OCI-LY3 (cell line): ENCODE measurements around the gene CREG1.

Experiments used
- EZH2phosphoT487 ChIP-seq: fragments of 200-600 bp; shearing (Covaris generic); IDR thresholded peaks from 2 replicates; pipeline ENCODE4 v1.6.1; 2018; ENCODE audit warnings: antibody characterized with exemption, mixed run types, low read depth
- TF ChIP-seq, protein P1 (sequence below): fragments of 200-600, 300-600 bp; sonication (generic); IDR thresholded peaks from 2 replicates; pipeline ENCODE4 v1.5.1; 2014; ENCODE audit warnings: antibody characterized with exemption, low read length, low read depth

DNA sequence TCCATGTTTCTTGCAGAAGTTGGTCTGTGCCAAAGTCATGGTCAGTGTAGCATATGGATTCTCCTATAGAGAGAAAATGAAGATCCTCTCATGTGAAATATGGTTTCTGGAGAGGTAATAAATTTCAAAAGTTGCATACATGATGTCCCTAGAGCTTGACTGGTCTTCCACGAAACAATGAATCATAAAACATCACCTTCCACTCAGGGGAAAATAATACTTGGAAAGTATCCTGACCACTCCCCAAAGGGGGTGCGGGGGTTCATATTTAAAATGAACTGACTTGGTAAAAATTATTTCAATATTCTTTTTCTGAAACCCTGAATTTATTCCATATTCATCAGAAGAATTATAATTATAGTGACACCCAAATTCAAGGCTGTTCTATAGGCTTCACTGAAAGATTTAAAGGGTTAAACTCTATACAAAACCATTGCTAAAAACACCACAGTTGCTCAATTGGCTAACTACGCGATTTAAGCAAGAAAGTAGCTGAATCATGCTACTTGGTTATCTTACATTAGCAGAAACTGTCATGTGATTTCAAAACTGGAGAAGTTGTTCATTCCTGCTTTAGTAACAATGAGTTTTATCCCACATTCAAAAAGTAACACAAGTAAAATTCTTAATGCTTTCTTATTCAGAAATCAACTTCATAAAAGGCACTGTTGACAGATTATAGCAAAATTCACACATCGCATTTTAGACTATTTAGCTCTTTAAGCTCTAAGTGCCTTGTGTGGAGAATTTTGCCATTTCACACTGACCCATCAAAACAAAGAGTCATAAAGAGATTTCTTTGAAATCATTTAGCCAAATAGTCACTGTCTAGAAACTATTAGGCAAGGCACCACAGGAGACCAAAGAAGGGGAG lies 5.3 kb downstream of the CREG1 start:
- TF ChIP-seq, protein P1, sequence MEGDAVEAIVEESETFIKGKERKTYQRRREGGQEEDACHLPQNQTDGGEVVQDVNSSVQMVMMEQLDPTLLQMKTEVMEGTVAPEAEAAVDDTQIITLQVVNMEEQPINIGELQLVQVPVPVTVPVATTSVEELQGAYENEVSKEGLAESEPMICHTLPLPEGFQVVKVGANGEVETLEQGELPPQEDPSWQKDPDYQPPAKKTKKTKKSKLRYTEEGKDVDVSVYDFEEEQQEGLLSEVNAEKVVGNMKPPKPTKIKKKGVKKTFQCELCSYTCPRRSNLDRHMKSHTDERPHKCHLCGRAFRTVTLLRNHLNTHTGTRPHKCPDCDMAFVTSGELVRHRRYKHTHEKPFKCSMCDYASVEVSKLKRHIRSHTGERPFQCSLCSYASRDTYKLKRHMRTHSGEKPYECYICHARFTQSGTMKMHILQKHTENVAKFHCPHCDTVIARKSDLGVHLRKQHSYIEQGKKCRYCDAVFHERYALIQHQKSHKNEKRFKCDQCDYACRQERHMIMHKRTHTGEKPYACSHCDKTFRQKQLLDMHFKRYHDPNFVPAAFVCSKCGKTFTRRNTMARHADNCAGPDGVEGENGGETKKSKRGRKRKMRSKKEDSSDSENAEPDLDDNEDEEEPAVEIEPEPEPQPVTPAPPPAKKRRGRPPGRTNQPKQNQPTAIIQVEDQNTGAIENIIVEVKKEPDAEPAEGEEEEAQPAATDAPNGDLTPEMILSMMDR, result no peak
- TF ChIP-seq EZH2phosphoT487, result no peak
